Pons (tissue), 1 donor: ENCODE measurements around the gene CORO7.
A peak's percentile ranks its signal among the peaks of the same experiment; 100 is the strongest.

Source experiments
- DNase-seq: peaks from one replicate; pipeline ENCODE4 v3.0.0-alpha.2; 2016; ENCODE audit warnings: low spot score

Gene CORO7

GRCh38 chr16:4307215-4308037 is 109.0 kb downstream of the CORO7 start:
- peak; percentile 75 for DNase-seq

DNA sequence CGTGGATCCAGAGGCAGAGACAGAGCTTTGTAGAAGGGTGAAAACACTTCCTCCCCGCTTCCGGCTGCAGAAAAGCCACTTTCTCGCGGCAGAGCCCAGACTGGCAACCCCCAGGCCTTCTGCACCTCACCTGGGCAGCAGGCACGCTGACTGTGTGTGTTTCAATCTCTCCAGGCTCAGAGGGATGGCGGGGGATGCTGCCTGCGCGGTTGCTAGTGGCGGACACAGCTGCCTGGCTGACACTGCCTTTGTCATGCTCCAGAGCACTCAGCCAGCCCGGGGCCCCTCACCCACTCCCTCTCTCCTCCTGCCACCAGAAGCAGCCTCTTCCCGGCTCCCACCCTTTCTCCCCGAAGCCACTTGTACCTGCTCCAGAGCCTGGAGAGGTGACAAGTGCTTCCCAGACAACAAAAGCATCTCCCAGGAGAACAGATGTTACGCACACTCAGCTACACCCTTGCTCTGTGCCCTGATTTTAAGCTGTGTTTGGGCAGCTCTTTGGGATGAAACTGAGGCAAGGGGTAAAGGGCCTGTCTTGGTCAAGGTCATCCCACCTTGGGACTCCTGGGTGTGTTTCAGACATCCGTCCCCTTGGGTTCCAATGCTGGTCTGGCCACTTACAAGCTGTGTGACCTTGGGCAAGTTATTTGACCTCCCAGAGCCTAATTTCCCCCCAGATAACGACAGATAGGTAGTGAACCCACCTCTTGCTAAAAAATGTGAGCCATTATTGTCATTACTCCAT is 109.8 kb downstream of the CORO7 start:
- DNase-seq = no peak
